Neuronal stem cell (in vitro differentiated cells): ENCODE measurements around the gene NOS1AP.

ENCODE experiments used
- DNase-seq: peaks from one replicate; pipeline ENCODE4 v3.0.0-alpha.2; 2013; ENCODE audit warnings: low spot score
- H2AFZ ChIP-seq: one replicate; pipeline ENCODE4 v1.6.1; 2013; ENCODE audit warnings: mild to moderate bottlenecking, low read length, inconsistent platforms
- H2AK5ac ChIP-seq: 2 replicates; pipeline ENCODE4 v1.6.1; 2013; ENCODE audit warnings: low read depth, mild to moderate bottlenecking, inconsistent platforms, low read length, moderate library complexity, mixed read lengths
- H2BK120ac ChIP-seq: 2 replicates; pipeline ENCODE4 v1.6.1; 2013; ENCODE audit warnings: low read depth, mild to moderate bottlenecking, inconsistent platforms, low read length, moderate library complexity, mixed read lengths
- H2BK12ac ChIP-seq: one replicate; pipeline ENCODE4 v1.6.1; 2013; ENCODE audit warnings: low read length, inconsistent platforms
- H2BK15ac ChIP-seq: 2 replicates; pipeline ENCODE4 v1.6.1; 2013; ENCODE audit warnings: mild to moderate bottlenecking, low read length, inconsistent platforms, mixed read lengths
- H2BK5ac ChIP-seq: one replicate; pipeline ENCODE4 v1.6.1; 2013; ENCODE audit warnings: inconsistent platforms, mild to moderate bottlenecking, low read length, moderate library complexity
- H3K14ac ChIP-seq: one replicate; pipeline ENCODE4 v1.6.1; 2013; ENCODE audit warnings: low read length, inconsistent platforms
- H3K18ac ChIP-seq: 2 replicates; pipeline ENCODE4 v1.6.1; 2013; ENCODE audit warnings: low read length, inconsistent platforms
- H3K23ac ChIP-seq: 2 replicates; pipeline ENCODE4 v1.6.1; 2013; ENCODE audit warnings: low read depth, mild to moderate bottlenecking, mixed read lengths, low read length, inconsistent platforms; ENCODE audit not compliant: poor library complexity
- H3K27ac ChIP-seq: replicated peaks from 3 replicates; pipeline ENCODE4 v1.5.1; 2013; ENCODE audit warnings: low read length, inconsistent platforms
- H3K27me3 ChIP-seq, 3 experiments: 2 replicates each; pipeline ENCODE4 v1.6.1; 2013; ENCODE audit warnings: low read length in 3 of 3, mild to moderate bottlenecking in 2 of 3, inconsistent platforms in 1 of 3, low read depth in 1 of 3, mixed read lengths in 1 of 3, moderate library complexity in 1 of 3; ENCODE audit not compliant: control insufficient read depth in 3 of 3, insufficient read depth in 3 of 3
- H3K36me3 ChIP-seq, 2 donors: replicated peaks in 1 of 2; 2 replicates each; pipeline ENCODE4 v1.6.1; 2013; ENCODE audit warnings: low read length in 2 of 2; ENCODE audit not compliant: control insufficient read depth in 2 of 2, insufficient read depth in 2 of 2
- H3K4ac ChIP-seq: 2 replicates; pipeline ENCODE4 v1.6.1; 2013; ENCODE audit warnings: inconsistent platforms, mild to moderate bottlenecking, low read length, moderate library complexity
- H3K4me1 ChIP-seq, 2 donors: 1 replicate in 1 of 2; 2 replicates in 1 of 2; pipeline ENCODE4 v1.6.1; 2013; ENCODE audit warnings: low read length in 2 of 2, low read depth in 1 of 2; ENCODE audit not compliant: control insufficient read depth in 2 of 2, insufficient read depth in 1 of 2
- H3K4me2 ChIP-seq: one replicate; pipeline ENCODE4 v1.6.1; 2013; ENCODE audit warnings: mild to moderate bottlenecking, low read length, inconsistent platforms; ENCODE audit not compliant: insufficient read depth, poor library complexity, severe bottlenecking
- H3K4me3 ChIP-seq, 2 donors: 2 replicates each; pipeline ENCODE4 v1.5.1; 2013; ENCODE audit warnings: low read length in 2 of 2, mild to moderate bottlenecking in 2 of 2, inconsistent platforms in 1 of 2, moderate library complexity in 1 of 2
- H3K79me1 ChIP-seq: one replicate; pipeline ENCODE4 v1.6.1; 2013; ENCODE audit warnings: low read depth, mild to moderate bottlenecking, inconsistent platforms, low read length, moderate library complexity
- H3K9ac ChIP-seq: one replicate; pipeline ENCODE4 v1.6.1; 2013; ENCODE audit warnings: mild to moderate bottlenecking, low read depth, low read length, inconsistent platforms; ENCODE audit not compliant: poor library complexity
- H3K9me3 ChIP-seq, 2 donors: replicated peaks in 1 of 2; 2 replicates each; pipeline versions ENCODE3 to v1.6.1; 2013; ENCODE audit warnings: low read length in 2 of 2, mild to moderate bottlenecking in 2 of 2, inconsistent platforms in 1 of 2, low read depth in 1 of 2, mixed read lengths in 1 of 2, moderate library complexity in 1 of 2; ENCODE audit not compliant: control insufficient read depth in 2 of 2, insufficient read depth in 1 of 2
- H4K8ac ChIP-seq: one replicate; pipeline ENCODE4 v1.6.1; 2013; ENCODE audit warnings: low read depth, mild to moderate bottlenecking, inconsistent platforms, low read length, moderate library complexity
- H4K91ac ChIP-seq: one replicate; pipeline ENCODE4 v1.6.1; 2013; ENCODE audit warnings: low read length, low read depth, mild to moderate bottlenecking, inconsistent platforms; ENCODE audit not compliant: poor library complexity
- WGBS, 2 donors: extraction: QIAGEN DNeasy Blood & Tissue Kit; methylation state at CpG; one replicate each; pipeline ENCODE4 v1.1.7; 2013; ENCODE audit warnings: missing lambda C conversion rate in 2 of 2, mixed read lengths in 1 of 2; ENCODE audit not compliant: insufficient read length in 2 of 2, insufficient replicate concordance in 1 of 2; ENCODE audit errors: extremely low coverage in 2 of 2; 5-methylcytosine and 5-hydroxymethylcytosine counted together

NOS1AP gene

DNA sequence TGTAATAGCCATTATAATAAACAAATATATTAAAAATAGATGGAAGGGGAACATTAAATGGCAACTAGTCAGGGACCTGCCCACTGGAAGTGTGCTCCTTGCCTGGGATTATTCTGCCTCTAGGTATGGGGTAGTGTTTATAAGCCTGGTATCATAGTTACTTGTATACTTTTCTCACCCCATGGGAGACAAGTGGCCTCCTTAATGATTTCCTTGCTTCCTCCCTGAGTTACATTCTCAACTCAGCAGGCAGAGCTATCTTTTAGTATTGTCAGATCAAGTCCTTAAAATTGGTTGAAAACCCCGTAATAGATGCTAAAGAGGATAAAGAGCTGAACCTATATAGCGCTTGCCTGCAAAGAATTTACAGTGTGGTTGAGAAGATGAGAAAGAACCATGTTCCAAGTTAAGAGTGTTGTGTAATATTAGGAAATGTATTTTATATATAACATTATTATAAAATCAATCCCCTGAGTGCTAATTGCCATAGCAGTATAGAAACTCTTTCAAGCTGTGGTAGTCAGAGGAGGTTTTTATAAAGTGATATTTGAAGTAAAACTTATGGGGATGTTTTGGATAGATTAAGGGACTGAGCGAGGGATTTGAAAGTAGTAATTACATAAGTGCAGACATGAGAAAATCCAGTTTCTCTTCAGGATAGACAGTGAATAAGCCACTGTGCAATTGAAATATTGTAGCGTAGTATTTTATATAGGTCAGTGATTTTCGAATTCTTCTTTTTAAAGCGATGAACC is 200.7 kb downstream of the NOS1AP start:
- Histone ChIP-seq H2BK120ac (no peak overlapping the region), H3K79me1 (no peaks in the 10 kb centered on the region), H2BK12ac (no peak overlapping the region), H3K4me1 (no peaks in the 10 kb centered on the region), H3K36me3 (no peaks in the 10 kb centered on the region), H3K14ac (no peak overlapping the region), H2BK15ac (no peak overlapping the region), H3K9me3 (peaks cover 0 to 4% of the 10 kb centered on the region in 2 donors), H3K4me3 (no peak overlapping the region), H3K18ac (no peak overlapping the region), H3K27me3 (no peaks in the 10 kb centered on the region), H3K4ac (no peak overlapping the region), H2BK5ac (no peak overlapping the region), H3K4me2 (no peak overlapping the region), H2AFZ (no peak overlapping the region), H4K91ac (no peak overlapping the region), H3K27ac (no peak overlapping the region), H4K8ac (no peak overlapping the region), H3K9ac (no peak overlapping the region), H2AK5ac (no peak overlapping the region), H3K23ac (no peak overlapping the region)
- WGBS, 2 donors, result 80 to 100% methylated on average over 1 of the region's 6 CpGs
- no peak for DNase-seq

DNA sequence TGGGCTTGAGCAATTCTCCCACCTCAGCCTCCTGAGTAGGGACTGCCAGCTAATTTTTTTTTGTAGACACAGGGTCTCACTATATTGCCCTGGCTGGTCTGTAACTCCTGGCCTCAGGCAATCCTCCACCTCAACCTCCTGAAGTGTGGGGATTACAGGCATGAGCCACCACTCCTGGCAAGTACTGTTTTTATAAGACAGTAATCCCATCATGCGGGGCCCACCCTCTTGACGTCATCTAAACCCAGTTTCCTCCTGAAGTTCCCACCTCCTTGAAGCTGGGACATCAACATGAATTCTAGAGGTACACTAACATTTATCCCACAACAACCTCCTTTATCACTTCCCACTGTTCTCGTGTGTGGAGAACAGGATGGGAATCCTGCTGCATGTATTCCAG is 202.5 kb downstream of the NOS1AP start:
- Histone ChIP-seq H3K18ac (no peak overlapping the region), H2BK5ac (no peak overlapping the region), H3K27me3 (no peaks in the 10 kb centered on the region), H3K9ac (no peak overlapping the region), H2BK15ac (no peak overlapping the region), H3K23ac (no peak overlapping the region), H2BK12ac (no peak overlapping the region), H2AK5ac (no peak overlapping the region), H2AFZ (no peak overlapping the region), H3K4me3 (no peak overlapping the region), H3K4me2 (no peak overlapping the region), H3K36me3 (no peaks in the 10 kb centered on the region), H3K14ac (no peak overlapping the region), H3K4me1 (no peaks in the 10 kb centered on the region), H3K27ac (no peak overlapping the region), H4K8ac (no peak overlapping the region), H2BK120ac (no peak overlapping the region), H3K4ac (no peak overlapping the region), H3K9me3 (peaks cover 0 to 4% of the 10 kb centered on the region in 2 donors), H3K79me1 (no peaks in the 10 kb centered on the region), H4K91ac (no peak overlapping the region)
- no CpG with 5 or more reads among the region's 3 CpGs for whole genome bisulfite sequencing, 2 donors
- no peak for DNase-seq

DNA sequence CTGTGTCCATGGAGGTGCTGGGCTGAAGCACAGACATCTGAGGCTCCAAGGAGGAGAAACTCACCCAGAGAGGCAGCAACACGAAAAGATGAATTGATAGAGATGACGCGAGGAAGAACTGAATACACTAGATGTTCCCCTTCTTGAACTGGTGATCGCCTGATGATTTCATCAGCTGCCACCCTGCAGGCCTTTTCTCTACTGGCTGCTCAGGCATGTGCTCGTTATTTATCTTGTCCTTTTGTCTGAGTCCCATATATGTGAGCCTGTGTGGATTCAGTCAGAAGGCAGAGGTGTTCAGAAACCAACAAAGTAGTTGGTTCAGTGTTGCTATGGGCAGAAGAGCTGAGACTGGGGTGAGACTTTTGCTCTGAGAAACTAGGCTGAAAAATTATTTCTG is 202.9 kb downstream of the NOS1AP start:
- no peak overlapping the region for H3K4me2 ChIP-seq
- H2AFZ ChIP-seq, result no peak overlapping the region
- no peak overlapping the region for H4K8ac ChIP-seq
- peaks cover 0 to 4% of the 10 kb centered on the region in 2 donors for H3K9me3 ChIP-seq
- H2BK12ac ChIP-seq, result no peak overlapping the region
- H2BK120ac ChIP-seq, result no peak overlapping the region
- H2BK15ac ChIP-seq, result no peak overlapping the region
- H3K4me3 ChIP-seq, result no peak overlapping the region
- no peak for DNase-seq
- H3K4ac ChIP-seq, result no peak overlapping the region
- H2BK5ac ChIP-seq, result no peak overlapping the region
- no peaks in the 10 kb centered on the region for H3K4me1 ChIP-seq
- WGBS, 2 donors, result no CpG with 5 or more reads among the region's 5 CpGs
- no peak overlapping the region for H3K27ac ChIP-seq
- no peaks in the 10 kb centered on the region for H3K27me3 ChIP-seq
- no peak overlapping the region for H3K23ac ChIP-seq
- no peak overlapping the region for H3K14ac ChIP-seq
- no peaks in the 10 kb centered on the region for H3K79me1 ChIP-seq
- H2AK5ac ChIP-seq, result no peak overlapping the region
- H3K36me3 ChIP-seq, result no peaks in the 10 kb centered on the region
- no peak overlapping the region for H3K9ac ChIP-seq
- no peak overlapping the region for H3K18ac ChIP-seq
- no peak overlapping the region for H4K91ac ChIP-seq

DNA sequence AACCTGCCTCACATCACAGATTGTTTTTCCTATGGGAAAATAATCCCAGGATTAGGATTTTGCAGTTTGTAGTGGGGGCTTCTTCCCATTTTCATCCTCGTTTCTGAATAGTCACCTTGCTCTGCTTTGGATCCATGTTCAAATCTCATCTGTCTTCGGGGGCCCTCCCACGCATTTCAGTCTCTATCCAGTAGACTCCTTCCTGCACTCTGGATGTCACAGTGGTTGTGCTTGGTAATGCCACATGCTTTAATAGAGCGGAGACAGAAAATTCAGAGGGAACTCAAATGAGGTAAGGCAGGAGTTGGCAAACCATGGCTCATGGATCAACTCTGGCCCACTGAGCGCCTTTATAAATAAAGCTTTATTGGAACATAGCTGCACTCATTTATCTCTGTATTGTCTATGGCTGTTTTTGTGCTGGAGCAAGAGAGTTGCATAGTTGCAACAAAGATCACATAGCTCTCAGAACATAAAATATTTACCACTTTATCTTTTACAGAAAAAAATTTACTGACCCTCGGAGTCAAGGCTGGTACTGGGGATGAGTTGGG is 206.2 kb downstream of the NOS1AP start:
- H2BK120ac ChIP-seq, result no peak overlapping the region
- no peaks in the 10 kb centered on the region for H3K36me3 ChIP-seq
- H2AFZ ChIP-seq, result no peak overlapping the region
- H3K4ac ChIP-seq, result no peak overlapping the region
- no peak overlapping the region for H4K8ac ChIP-seq
- H4K91ac ChIP-seq, result no peak overlapping the region
- H3K27me3 ChIP-seq, result no peaks in the 10 kb centered on the region
- no peak overlapping the region for H2BK12ac ChIP-seq
- H3K14ac ChIP-seq, result no peak overlapping the region
- no peak for DNase-seq
- no peak overlapping the region for H2BK15ac ChIP-seq
- H3K27ac ChIP-seq, result no peak overlapping the region
- no peak overlapping the region for H3K9ac ChIP-seq
- no peak overlapping the region for H3K23ac ChIP-seq
- H3K18ac ChIP-seq, result no peak overlapping the region
- no peaks in the 10 kb centered on the region for H3K79me1 ChIP-seq
- peaks cover 0 to 4% of the 10 kb centered on the region in 2 donors for H3K9me3 ChIP-seq
- H3K4me3 ChIP-seq, result no peak overlapping the region
- WGBS, 2 donors, result no CpG with 5 or more reads among the region's 6 CpGs
- H2AK5ac ChIP-seq, result no peak overlapping the region
- peaks cover 0 to 1% of the 10 kb centered on the region in 2 donors for H3K4me1 ChIP-seq
- H2BK5ac ChIP-seq, result no peak overlapping the region
- H3K4me2 ChIP-seq, result no peak overlapping the region
